HepG2 (cell line): ENCODE data around the gene TMOD2.

ENCODE experiments used
- ELK4 ChIP-seq: sonication (generic); formaldehyde crosslinking; IDR thresholded peaks from 2 replicates; pipeline ENCODE4 v1.9.0; 2021; ENCODE audit warnings: missing genetic modification reagents, borderline replicate concordance
- FOXM1 ChIP-seq: sonication (generic); formaldehyde crosslinking; IDR thresholded peaks from 2 replicates; pipeline ENCODE4 v1.5.0; 2020; ENCODE audit warnings: missing genetic modification reagents
- MXD1 ChIP-seq: sonication (generic); formaldehyde crosslinking; IDR thresholded peaks from 2 replicates; pipeline ENCODE4 v1.4.0; 2020; ENCODE audit warnings: mild to moderate bottlenecking, missing genetic modification reagents
- NFRKB ChIP-seq: fragments of 450-650 bp; IDR thresholded peaks from 2 replicates; pipeline ENCODE4 v1.6.1; 2017
- SIN3A ChIP-seq: IDR thresholded peaks from 2 replicates; pipeline ENCODE4 v1.6.1; 2011; ENCODE audit warnings: low read depth, mild to moderate bottlenecking, control low read depth, low read length, borderline replicate concordance
- TCF7 ChIP-seq: sonication (generic); IDR thresholded peaks from 2 replicates; pipeline ENCODE4 v1.6.1; 2016; ENCODE audit warnings: antibody characterized with exemption, low read depth
- TOE1 ChIP-seq: sonication (generic); formaldehyde crosslinking; IDR thresholded peaks from 2 replicates; pipeline ENCODE4 v1.4.0; 2020; ENCODE audit warnings: mild to moderate bottlenecking, missing genetic modification reagents
- TP53 ChIP-seq: sonication (generic); formaldehyde crosslinking; conservative IDR thresholded peaks from 2 replicates; pipeline ENCODE4 v1.4.0; 2020; ENCODE audit warnings: missing genetic modification reagents
- ZNF326 ChIP-seq: sonication (generic); formaldehyde crosslinking; IDR thresholded peaks from 2 replicates; pipeline ENCODE4 v1.4.0; 2020; ENCODE audit warnings: missing genetic modification reagents, borderline replicate concordance

- TF ChIP-seq NFRKB (no peak), MXD1 (CRISPR knock-in tag) (no peak), ELK4 (no peak), ZNF326 (CRISPR knock-in tag) (no peak), FOXM1 (CRISPR knock-in tag) (no peak), SIN3A (no peak), TOE1 (CRISPR knock-in tag) (no peak), TCF7 (no peak), TP53 (CRISPR knock-in tag) (no peak)
Measured at GRCh38 chr15:51865317-51865716, 113.9 kb downstream of the TMOD2 start.
